A549 treated with Hydrocortisone at 1 μM for 4 hours (cell line): Measurements from ENCODE around the gene C9orf57. TPM values are rescaled to one million over a fixed set of nuclear protein-coding genes. Genes with fewer than 3 reads are reported as not detected.

Experiments
- total RNA-seq: library from RNA; stranded (reverse); fragments of 200-300 nt; extraction: Qiagen RNA extraction; gene quantifications from 5 replicates; pipeline ENCODE4 v1.2.3, GENCODE V29; 2022

Gene C9orf57, protein sequence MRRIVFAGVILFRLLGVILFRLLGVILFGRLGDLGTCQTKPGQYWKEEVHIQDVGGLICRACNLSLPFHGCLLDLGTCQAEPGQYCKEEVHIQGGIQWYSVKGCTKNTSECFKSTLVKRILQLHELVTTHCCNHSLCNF
- not detected in 5 replicates for total RNA-seq

DNA sequence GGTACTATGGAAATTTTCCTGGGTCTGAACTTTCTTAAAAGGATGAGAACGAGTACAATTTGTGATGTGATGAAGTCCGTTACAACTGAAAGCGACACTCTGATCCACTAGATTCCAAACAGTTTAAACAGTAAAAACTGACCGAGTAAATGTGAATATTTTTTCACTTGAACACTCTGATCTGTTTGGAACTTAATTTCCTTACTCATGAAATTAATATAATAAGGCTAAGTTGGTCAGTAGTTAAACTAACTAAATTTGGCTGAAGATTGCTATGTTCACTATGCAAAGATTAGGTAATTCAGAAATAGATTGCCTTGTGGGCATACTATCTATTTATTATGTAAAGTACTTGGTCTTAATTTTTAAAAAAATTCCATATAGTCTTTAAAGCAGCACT, at the start of gene C9orf57:
C9orf57 (minus strand) TSS at position 101 of the 400 bp plus-strand sequence. CDS start 1,282 bp downstream, outside the sequence.

Other genes with a start within 250 kb of the C9orf57 start
- gene ABHD17B, start 149.4 kb downstream of the C9orf57 start, total RNA-seq = 15.3 to 17.2 TPM (median 16.2 TPM) in 5 replicates
- 13.7 to 16.8 TPM (median 15.2 TPM) in 5 replicates for gene C9orf85, start 149.0 kb downstream of the C9orf57 start, total RNA-seq
- 0.91 to 1.2 TPM (median 1.2 TPM) in 5 replicates for gene GDA, start 88.8 kb upstream of the C9orf57 start, total RNA-seq